SU-DHL-6 (cell line): ENCODE data around the gene LCTL.

Experiments used
- CTCF ChIP-seq: fragments of 200-600 bp; sonication (generic); IDR thresholded peaks from one replicate; pipeline ENCODE4 v1.5.1; 2017; ENCODE audit warnings: antibody characterized with exemption, mild to moderate bottlenecking, low read length, moderate library complexity; ENCODE audit not compliant: insufficient read depth, poor library complexity, severe bottlenecking
- EZH2phosphoT487 ChIP-seq: fragments of 200-600 bp; sonication (generic), shearing (Covaris generic); conservative IDR thresholded peaks from 2 replicates; pipeline ENCODE4 v1.6.1; 2018; ENCODE audit warnings: mild to moderate bottlenecking, antibody characterized with exemption, low read length, moderate library complexity, mixed read lengths

DNA sequence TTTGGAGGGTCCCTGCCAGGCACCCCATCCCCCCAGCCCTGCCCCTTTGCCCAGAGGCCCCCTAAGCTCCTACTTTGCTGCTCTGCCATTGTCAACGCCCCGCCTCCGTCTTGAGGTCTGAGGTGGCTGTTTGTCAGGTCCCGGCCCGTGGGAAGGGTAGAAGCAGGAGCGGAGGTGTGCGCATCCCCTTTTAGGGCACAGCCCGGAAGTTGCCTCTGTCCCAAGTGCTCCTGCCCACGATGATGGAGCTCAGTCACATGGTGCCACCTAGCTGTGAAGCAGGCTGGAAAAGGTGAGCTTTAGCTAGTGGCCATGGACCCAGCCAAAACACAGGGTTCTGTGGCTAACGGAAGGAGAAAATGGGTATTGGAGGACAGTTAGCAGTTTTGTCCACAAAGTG lies 28.5 kb upstream of the LCTL start:
- TF ChIP-seq CTCF (no peak), EZH2phosphoT487 (no peak)
